OCI-LY3 (cell line): Measurements from ENCODE around the gene KCNK5.

Experiments
- H2AFZ ChIP-seq: fragments of 200-600, 300-600 bp; shearing (Covaris generic); 2 replicates; pipeline ENCODE4 v1.6.0; 2014; ENCODE audit warnings: antibody characterized with exemption, low read depth, low read length
- H3K27ac ChIP-seq: fragments of 200-600, 300-600 bp; sonication (generic); 2 replicates; pipeline ENCODE4 v1.5.1; 2014; ENCODE audit warnings: mild to moderate bottlenecking, low read length, moderate library complexity, mixed read lengths
- H3K27me3 ChIP-seq: fragments of 200-600, 300-600 bp; sonication (generic); 2 replicates; pipeline ENCODE4 v1.6.1; 2014; ENCODE audit warnings: low read depth, low read length, mixed read lengths
- H3K36me3 ChIP-seq: fragments of 200-600, 300-600 bp; sonication (generic); replicated peaks from 2 replicates; pipeline ENCODE3; 2014; ENCODE audit warnings: low read depth, low read length, mixed read lengths
- H3K4me1 ChIP-seq: fragments of 300-600, 200-600 bp; sonication (generic); 2 replicates; pipeline ENCODE4 v1.6.1; 2014; ENCODE audit warnings: low read length, mixed read lengths
- H3K4me2 ChIP-seq: fragments of 200-600, 300-600 bp; sonication (generic); 2 replicates; pipeline ENCODE4 v1.6.1; 2014; ENCODE audit warnings: low read length, mixed read lengths
- H3K4me3 ChIP-seq: fragments of 300-600, 200-600 bp; sonication (generic); 2 replicates; pipeline ENCODE4 v1.5.1; 2014; ENCODE audit warnings: antibody characterized with exemption, mild to moderate bottlenecking, low read length, moderate library complexity
- H3K79me2 ChIP-seq: fragments of 300-600, 200-600 bp; shearing (Covaris generic); 2 replicates; pipeline ENCODE4 v1.6.1; 2014; ENCODE audit warnings: mild to moderate bottlenecking, low read length, mixed read lengths
- H3K9ac ChIP-seq: fragments of 300-600, 200-600 bp; shearing (Covaris generic); 2 replicates; pipeline ENCODE4 v1.6.0; 2014; ENCODE audit warnings: mild to moderate bottlenecking, low read length, moderate library complexity
- H3K9me3 ChIP-seq: fragments of 200-600, 300-600 bp; shearing (Covaris generic); 2 replicates; pipeline ENCODE4 v1.6.1; 2014; ENCODE audit warnings: low read length, mixed read lengths; ENCODE audit not compliant: insufficient read depth
- H4K20me1 ChIP-seq: fragments of 200-600, 300-600 bp; sonication (generic); 2 replicates; pipeline ENCODE4 v1.6.1; 2016; ENCODE audit warnings: low read length, mixed read lengths; ENCODE audit not compliant: insufficient read depth
- CTCF ChIP-seq: fragments of 200-600, 300-600 bp; sonication (generic); IDR thresholded peaks from 2 replicates; pipeline ENCODE4 v1.5.1; 2014; ENCODE audit warnings: antibody characterized with exemption, low read length, low read depth
- EZH2phosphoT487 ChIP-seq: fragments of 200-600 bp; shearing (Covaris generic); IDR thresholded peaks from 2 replicates; pipeline ENCODE4 v1.6.1; 2018; ENCODE audit warnings: antibody characterized with exemption, mixed run types, low read depth

Gene KCNK5

GRCh38 chr6:39215640-39216158, 13.6 kb downstream of the KCNK5 start:
- no peaks in the 10 kb centered on the region for H4K20me1 ChIP-seq
- no peak overlapping the region for H3K4me3 ChIP-seq
- no peaks in the 10 kb centered on the region for H3K36me3 ChIP-seq
- no peaks in the 10 kb centered on the region for H3K79me2 ChIP-seq
- H3K9ac ChIP-seq = no peak overlapping the region
- H2AFZ ChIP-seq = no peak overlapping the region
- no peak for TF ChIP-seq EZH2phosphoT487
- no peak for TF ChIP-seq CTCF
- H3K9me3 ChIP-seq = no peaks in the 10 kb centered on the region
- no peaks in the 10 kb centered on the region for H3K27me3 ChIP-seq
- no peak overlapping the region for H3K27ac ChIP-seq
- no peak overlapping the region for H3K4me2 ChIP-seq
- peaks cover 16% of the 10 kb centered on the region for H3K4me1 ChIP-seq

DNA sequence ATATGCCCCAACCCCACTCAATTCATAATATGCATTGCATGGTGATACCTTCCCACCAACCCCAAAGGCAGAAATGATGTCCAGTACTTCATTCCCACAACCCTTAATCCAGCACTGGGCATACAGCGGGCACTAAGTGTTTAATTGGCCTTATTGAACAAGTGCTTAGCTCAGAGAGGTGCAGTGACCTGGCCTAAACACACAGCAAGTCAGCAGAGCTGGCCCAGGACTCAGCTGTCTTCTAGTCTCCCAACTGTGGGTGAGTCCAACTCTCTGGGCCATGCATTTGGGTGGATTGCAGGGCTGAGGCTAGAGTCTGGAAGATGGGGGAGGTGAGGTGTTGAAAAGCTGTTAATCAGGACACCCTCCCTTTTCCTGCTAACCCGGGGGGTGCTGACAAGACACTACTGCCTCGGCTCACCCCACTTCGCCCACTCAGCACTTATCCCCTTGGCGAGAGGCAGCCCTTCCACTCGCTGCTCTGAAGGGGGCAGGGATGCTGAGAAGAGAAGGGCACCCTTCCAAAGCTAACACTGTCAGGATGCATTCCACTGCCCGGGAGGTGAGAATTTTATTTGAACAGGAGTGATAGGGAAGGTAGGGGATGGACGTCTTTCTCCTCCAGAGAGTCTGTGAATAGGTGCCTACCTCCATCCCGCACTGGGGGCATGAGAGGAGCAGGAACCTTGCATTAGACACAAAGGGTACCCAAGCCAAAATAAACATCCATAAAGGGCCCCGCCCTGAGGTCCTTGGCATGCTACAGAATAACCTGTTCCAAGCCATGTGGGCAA, 14.2 kb downstream of the KCNK5 start:
- Histone ChIP-seq H3K36me3 (no peaks in the 10 kb centered on the region), H3K27me3 (no peaks in the 10 kb centered on the region), H3K79me2 (no peaks in the 10 kb centered on the region), H4K20me1 (no peaks in the 10 kb centered on the region), H3K9me3 (no peaks in the 10 kb centered on the region), H3K4me1 (peaks cover 16% of the 10 kb centered on the region), H3K4me3 (no peak overlapping the region), H2AFZ (no peak overlapping the region), H3K9ac (no peak overlapping the region), H3K4me2 (peak overlapping the region; percentile 46), H3K27ac (no peak overlapping the region)
- no peak for TF ChIP-seq EZH2phosphoT487
- TF ChIP-seq CTCF = no peak

DNA sequence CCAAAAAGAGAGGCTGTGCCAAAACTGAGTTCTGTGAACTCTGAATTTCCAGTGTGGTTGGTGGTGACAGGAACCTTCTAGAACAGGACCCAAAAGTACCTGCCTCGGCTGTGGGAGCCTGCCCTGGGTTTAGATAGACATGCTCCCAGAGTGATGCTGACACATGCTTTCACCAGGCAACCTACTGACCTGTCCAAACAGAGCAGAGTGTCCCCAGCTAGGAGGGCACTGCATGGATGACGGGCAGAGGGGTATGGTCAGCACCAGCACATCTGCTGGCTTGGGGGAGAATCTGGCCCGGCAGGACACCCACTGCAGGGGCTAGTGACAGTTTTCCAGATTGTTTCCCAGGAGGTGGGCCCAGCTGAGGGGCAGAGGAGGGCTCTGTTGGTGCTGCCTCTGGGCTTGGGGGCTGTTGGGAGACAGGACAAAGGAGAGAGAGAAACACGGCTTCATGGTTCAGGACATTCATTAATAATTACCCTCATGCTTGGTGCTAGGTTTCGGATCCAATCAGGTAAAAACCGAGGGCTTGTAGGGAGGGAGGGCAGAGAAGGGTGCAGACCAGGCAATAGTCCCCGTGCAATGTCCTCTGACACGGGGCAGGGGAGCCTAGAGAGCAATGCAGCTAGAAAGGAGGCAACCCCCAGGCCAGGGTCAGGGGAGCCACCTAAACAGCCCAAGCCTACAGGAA, 15.0 kb downstream of the KCNK5 start:
- Histone ChIP-seq H3K9me3 (no peaks in the 10 kb centered on the region), H2AFZ (no peak overlapping the region), H3K4me3 (no peak overlapping the region), H4K20me1 (no peaks in the 10 kb centered on the region), H3K9ac (no peak overlapping the region), H3K36me3 (no peaks in the 10 kb centered on the region), H3K4me2 (peak overlapping the region; percentile 46), H3K27me3 (no peaks in the 10 kb centered on the region), H3K27ac (no peak overlapping the region), H3K79me2 (no peaks in the 10 kb centered on the region), H3K4me1 (peaks cover 15% of the 10 kb centered on the region)
- TF ChIP-seq EZH2phosphoT487 (no peak), CTCF (no peak)

DNA sequence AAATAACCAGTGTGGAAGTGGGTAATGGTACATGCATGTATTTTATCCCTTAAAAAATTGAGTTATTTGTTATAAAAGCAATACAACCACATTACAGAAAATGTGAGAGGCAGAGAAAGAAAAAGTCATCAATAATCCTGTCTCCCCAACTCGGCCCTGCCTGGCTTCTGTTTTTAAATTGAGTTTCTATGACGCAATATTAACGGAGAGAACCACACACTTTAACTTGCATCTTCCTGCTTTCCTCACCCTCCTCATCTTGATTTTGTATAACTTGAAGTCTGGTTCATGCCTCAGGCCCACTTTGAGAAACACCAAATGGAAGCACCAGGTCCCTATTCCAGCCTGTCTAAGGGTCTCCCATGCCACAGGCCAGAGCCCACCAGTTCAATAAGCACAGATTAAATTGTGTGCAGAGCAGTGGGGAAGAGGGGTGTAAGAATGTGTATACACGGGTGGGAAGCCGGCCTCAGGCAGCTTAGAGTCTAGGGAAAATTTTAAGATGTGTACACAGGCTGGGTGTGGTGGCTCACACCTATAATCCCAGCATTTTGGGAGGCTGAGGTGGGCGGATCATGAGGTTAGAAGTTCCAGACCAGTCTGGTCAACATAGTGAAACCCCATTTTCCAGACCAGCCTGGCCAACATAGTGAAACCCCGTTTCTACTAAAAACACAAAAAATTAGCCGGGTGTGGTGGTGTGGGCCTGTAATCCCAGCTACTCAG, 15.9 kb downstream of the KCNK5 start:
- Histone ChIP-seq H3K27me3 (0 out of 2 replicates have a peak, but pooled peaks cover 2% of the 10 kb centered on the region), H4K20me1 (no peaks in the 10 kb centered on the region), H3K36me3 (no peaks in the 10 kb centered on the region), H3K79me2 (no peaks in the 10 kb centered on the region), H2AFZ (no peak overlapping the region), H3K4me2 (no peak overlapping the region), H3K27ac (no peak overlapping the region), H3K9ac (no peak overlapping the region), H3K4me3 (no peak overlapping the region), H3K4me1 (peaks cover 10% of the 10 kb centered on the region), H3K9me3 (no peaks in the 10 kb centered on the region)
- TF ChIP-seq EZH2phosphoT487 = no peak
- no peak for TF ChIP-seq CTCF
